ENCODE data around the gene TLCD2. TPM values are rescaled to one million over a fixed set of nuclear protein-coding genes. Genes with fewer than 3 reads are reported as not detected.

The TLCD2 gene
- total and polyA plus RNA-seq, 9 of the 15 experiments (the other 6 are each of a cell fraction or from before 2014, with no cell fraction given): 0.10 to 0.89 (median 0.58) TPM

GRCh38 chr17:1724351-1724868, 14.2 kb upstream of the TLCD2 start, which contains the start of gene WDR81 (continued):
- TF ChIP-seq CHD7 (IDR thresholded peaks at IDR 0.05; ENCODE audit: low read depth, low read length) (no peak), ZNF639 (CRISPR knock-in tag; conservative IDR thresholded peaks at IDR 0.05 in 1 of 2, IDR thresholded peaks at IDR 0.05 in 1 of 2) (peak in 1 of 2 experiments; percentile 27; a peak in 1 of 4 replicates), ZNF76 (CRISPR knock-in tag; IDR thresholded peaks at IDR 0.05; ENCODE audit: borderline replicate concordance) (no peak), CCNT2 (IDR thresholded peaks at IDR 0.05; ENCODE audit: borderline replicate concordance, extremely low read depth, insufficient read length, low read depth, low read length) (peak; percentile 34), TBL1XR1 (IDR thresholded peaks at IDR 0.05; ENCODE audit: low read length in 2 of 2) (no peak), SRSF7 (optimal IDR thresholded peaks at IDR 0.05; ENCODE audit: low read depth, low read length) (no peak), ETV1 (tag; conservative IDR thresholded peaks at IDR 0.05; ENCODE audit: low read depth) (no peak), ZNF140 (CRISPR knock-in tag; IDR thresholded peaks at IDR 0.05) (no peak), ETS2 (tag; IDR thresholded peaks at IDR 0.05; ENCODE audit: borderline replicate concordance, poor library complexity, severe bottlenecking) (no peak), IRF2 (CRISPR knock-in tag; IDR thresholded peaks at IDR 0.05) (no peak), SMARCA5 (IDR thresholded peaks at IDR 0.05) (no peak), ZNF316 (IDR thresholded peaks at IDR 0.05) (no peak), ZNF764 (CRISPR knock-in tag; IDR thresholded peaks at IDR 0.05; ENCODE audit: low read depth) (no peak), SAP30 (IDR thresholded peaks at IDR 0.05; ENCODE audit: borderline replicate concordance, insufficient read depth, low read depth, low read length, poor library complexity, severe bottlenecking) (peak; percentile 84)
